Breast epithelium (tissue), 3 donors: ENCODE results near the gene PRR33.

Experiments
- POLR2A ChIP-seq: fragments of 450-650 bp; IDR thresholded peaks from one replicate; pipeline ENCODE4 v1.6.1; 2016; ENCODE audit warnings: antibody characterized with exemption, mild to moderate bottlenecking, moderate library complexity
- POLR2AphosphoS5 ChIP-seq, 3 donors: sonication (generic); formaldehyde crosslinking; IDR thresholded peaks; one replicate each; pipeline ENCODE4 v1.6.1; 2017; ENCODE audit warnings: antibody characterized with exemption in 3 of 3
- TF ChIP-seq, protein P1 (sequence below), 3 donors: fragments of 450-650 bp; IDR thresholded peaks; one replicate each; pipeline ENCODE4 v1.5.1; 2016 to 2017; ENCODE audit warnings: antibody characterized with exemption in 3 of 3, mild to moderate bottlenecking in 3 of 3, moderate library complexity in 3 of 3

DNA sequence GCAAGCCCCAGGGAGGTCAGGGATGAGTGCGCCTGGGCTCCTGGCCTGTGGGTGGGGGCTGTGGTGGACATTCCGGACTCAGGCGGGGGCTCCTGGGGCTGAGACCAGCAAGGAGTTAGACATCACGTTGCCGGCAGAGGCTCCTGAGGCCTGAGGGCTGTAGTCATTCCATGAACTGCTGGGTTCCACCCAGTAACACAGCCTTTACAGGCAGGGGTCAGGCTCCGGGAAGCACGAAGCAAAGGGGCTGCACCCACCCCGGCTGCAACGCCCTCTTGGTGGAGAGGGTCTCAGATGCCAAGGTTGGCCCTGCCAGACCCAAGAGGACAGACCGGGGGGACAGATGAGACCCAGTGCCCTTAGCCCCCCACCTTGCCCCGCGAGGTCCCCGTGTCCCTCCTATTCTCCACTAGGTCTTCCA, 36.8 kb upstream of the PRR33 start:
- TF ChIP-seq, protein P1, sequence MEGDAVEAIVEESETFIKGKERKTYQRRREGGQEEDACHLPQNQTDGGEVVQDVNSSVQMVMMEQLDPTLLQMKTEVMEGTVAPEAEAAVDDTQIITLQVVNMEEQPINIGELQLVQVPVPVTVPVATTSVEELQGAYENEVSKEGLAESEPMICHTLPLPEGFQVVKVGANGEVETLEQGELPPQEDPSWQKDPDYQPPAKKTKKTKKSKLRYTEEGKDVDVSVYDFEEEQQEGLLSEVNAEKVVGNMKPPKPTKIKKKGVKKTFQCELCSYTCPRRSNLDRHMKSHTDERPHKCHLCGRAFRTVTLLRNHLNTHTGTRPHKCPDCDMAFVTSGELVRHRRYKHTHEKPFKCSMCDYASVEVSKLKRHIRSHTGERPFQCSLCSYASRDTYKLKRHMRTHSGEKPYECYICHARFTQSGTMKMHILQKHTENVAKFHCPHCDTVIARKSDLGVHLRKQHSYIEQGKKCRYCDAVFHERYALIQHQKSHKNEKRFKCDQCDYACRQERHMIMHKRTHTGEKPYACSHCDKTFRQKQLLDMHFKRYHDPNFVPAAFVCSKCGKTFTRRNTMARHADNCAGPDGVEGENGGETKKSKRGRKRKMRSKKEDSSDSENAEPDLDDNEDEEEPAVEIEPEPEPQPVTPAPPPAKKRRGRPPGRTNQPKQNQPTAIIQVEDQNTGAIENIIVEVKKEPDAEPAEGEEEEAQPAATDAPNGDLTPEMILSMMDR (IDR thresholded peaks at IDR 0.05): no peak
- TF ChIP-seq POLR2A (no peak), POLR2AphosphoS5 (IDR thresholded peaks at IDR 0.05) (no peak)
